Ishikawa (cell line): ENCODE measurements around the gene NEAT1.

ENCODE experiments used
- EP300 ChIP-seq: IDR thresholded peaks from 2 replicates; pipeline ENCODE4 v1.6.1; 2012; ENCODE audit warnings: borderline replicate concordance
- TAF1 ChIP-seq: IDR thresholded peaks from 2 replicates; pipeline ENCODE4 v1.6.1; 2012; ENCODE audit warnings: low read depth, mild to moderate bottlenecking
- TF ChIP-seq, protein P1 (sequence below): IDR thresholded peaks from 2 replicates; pipeline ENCODE4 v1.6.1; 2012; ENCODE audit warnings: low read depth, mild to moderate bottlenecking

DNA sequence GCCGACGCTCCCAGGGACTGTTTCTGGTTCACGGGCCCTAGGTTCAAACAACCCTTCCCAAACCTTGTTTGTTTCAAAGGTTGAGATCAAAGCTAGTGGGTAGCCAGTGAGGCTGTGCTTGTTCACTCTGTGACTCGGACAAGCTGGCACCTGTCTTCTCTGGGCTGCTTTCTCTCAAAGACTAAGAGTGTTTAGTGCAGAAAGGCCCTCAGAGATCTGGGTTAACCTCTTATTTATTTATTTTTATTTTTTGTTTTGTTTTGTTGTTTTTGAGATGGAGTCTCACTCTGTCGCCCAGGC, 63.3 kb downstream of the NEAT1 start:
- TF ChIP-seq, protein P1, sequence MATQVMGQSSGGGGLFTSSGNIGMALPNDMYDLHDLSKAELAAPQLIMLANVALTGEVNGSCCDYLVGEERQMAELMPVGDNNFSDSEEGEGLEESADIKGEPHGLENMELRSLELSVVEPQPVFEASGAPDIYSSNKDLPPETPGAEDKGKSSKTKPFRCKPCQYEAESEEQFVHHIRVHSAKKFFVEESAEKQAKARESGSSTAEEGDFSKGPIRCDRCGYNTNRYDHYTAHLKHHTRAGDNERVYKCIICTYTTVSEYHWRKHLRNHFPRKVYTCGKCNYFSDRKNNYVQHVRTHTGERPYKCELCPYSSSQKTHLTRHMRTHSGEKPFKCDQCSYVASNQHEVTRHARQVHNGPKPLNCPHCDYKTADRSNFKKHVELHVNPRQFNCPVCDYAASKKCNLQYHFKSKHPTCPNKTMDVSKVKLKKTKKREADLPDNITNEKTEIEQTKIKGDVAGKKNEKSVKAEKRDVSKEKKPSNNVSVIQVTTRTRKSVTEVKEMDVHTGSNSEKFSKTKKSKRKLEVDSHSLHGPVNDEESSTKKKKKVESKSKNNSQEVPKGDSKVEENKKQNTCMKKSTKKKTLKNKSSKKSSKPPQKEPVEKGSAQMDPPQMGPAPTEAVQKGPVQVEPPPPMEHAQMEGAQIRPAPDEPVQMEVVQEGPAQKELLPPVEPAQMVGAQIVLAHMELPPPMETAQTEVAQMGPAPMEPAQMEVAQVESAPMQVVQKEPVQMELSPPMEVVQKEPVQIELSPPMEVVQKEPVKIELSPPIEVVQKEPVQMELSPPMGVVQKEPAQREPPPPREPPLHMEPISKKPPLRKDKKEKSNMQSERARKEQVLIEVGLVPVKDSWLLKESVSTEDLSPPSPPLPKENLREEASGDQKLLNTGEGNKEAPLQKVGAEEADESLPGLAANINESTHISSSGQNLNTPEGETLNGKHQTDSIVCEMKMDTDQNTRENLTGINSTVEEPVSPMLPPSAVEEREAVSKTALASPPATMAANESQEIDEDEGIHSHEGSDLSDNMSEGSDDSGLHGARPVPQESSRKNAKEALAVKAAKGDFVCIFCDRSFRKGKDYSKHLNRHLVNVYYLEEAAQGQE, result no peak
- TF ChIP-seq EP300 (no peak), TAF1 (no peak)
